DND-41 (cell line): ENCODE measurements around the gene PDPK1.
"Not testable (repeated sequence)": the region's sequence is repeated elsewhere in the genome, so short reads cannot be mapped to it uniquely, and the experiment has no call there.

Source experiments
- EZH2 ChIP-seq: IDR thresholded peaks from 3 replicates; pipeline ENCODE4 v1.6.1; 2012; ENCODE audit warnings: borderline replicate concordance, low read depth, mild to moderate bottlenecking, moderate library complexity, low read length, inconsistent platforms; ENCODE audit not compliant: severe bottlenecking
- TF ChIP-seq, protein P1 (sequence below): IDR thresholded peaks from 2 replicates; pipeline ENCODE4 v1.5.1; 2012; ENCODE audit warnings: borderline replicate concordance, low read length, moderate library complexity, mild to moderate bottlenecking; ENCODE audit not compliant: poor library complexity, severe bottlenecking; ENCODE audit errors: extremely low read depth

DNA sequence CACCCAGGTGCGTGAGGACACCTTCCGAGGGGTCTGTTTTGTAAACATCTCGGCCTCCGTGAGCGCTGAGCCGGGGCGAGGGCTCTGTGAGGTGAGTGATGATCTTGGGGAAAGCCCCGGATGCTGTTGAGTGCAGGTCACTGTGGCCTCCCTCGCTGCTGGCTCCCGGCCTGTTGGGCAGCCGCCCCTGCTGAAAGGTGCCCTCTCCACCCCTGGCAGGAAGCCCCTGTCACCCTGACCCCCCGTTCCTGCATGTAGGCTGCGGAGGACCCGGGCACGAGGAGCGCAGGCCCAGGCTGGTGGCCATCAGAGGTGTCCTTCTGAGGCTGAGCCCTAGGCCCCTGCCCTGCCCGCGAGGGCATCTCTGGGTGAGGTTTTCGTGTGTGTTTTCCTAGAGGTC, 75.4 kb downstream of the PDPK1 start:
- TF ChIP-seq, protein P1, sequence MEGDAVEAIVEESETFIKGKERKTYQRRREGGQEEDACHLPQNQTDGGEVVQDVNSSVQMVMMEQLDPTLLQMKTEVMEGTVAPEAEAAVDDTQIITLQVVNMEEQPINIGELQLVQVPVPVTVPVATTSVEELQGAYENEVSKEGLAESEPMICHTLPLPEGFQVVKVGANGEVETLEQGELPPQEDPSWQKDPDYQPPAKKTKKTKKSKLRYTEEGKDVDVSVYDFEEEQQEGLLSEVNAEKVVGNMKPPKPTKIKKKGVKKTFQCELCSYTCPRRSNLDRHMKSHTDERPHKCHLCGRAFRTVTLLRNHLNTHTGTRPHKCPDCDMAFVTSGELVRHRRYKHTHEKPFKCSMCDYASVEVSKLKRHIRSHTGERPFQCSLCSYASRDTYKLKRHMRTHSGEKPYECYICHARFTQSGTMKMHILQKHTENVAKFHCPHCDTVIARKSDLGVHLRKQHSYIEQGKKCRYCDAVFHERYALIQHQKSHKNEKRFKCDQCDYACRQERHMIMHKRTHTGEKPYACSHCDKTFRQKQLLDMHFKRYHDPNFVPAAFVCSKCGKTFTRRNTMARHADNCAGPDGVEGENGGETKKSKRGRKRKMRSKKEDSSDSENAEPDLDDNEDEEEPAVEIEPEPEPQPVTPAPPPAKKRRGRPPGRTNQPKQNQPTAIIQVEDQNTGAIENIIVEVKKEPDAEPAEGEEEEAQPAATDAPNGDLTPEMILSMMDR = not testable (repeated sequence)
- TF ChIP-seq EZH2 = not testable (repeated sequence)
